ENCODE data around the gene OR6J1.

Gene OR6J1

DNA sequence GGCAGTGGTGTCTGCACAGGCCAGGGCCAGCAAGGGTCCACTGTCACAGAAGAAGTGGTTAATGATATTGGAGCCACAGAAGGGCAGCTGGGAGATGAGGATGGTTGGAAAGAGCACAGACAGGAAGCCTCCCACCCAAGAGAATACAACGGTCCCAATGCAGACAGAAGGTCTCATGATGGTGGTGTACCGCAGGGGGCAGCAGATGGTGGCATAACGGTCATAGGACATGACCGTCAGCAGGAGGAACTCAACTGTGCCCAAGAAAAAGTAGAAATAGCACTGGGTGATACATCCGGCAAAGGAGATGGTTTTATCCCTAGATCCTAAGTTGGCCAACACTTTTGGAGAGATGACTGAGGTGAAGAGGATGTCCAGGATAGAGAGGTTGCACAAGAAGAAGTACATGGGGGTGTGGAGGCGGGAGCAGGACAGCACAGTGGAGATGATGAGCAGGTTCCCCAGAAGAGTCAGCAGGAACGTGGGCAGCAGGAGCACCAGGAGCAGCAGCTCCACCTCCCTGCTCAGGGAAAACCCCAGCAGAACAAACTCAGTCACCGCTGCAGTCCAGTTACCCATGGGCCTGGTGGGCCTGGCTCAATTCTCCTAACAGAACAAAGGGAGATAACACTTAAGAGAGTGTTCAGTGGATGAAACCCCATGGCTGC lies 9.8 kb downstream of the OR6J1 start:
- TF ChIP-seq, protein P1, sequence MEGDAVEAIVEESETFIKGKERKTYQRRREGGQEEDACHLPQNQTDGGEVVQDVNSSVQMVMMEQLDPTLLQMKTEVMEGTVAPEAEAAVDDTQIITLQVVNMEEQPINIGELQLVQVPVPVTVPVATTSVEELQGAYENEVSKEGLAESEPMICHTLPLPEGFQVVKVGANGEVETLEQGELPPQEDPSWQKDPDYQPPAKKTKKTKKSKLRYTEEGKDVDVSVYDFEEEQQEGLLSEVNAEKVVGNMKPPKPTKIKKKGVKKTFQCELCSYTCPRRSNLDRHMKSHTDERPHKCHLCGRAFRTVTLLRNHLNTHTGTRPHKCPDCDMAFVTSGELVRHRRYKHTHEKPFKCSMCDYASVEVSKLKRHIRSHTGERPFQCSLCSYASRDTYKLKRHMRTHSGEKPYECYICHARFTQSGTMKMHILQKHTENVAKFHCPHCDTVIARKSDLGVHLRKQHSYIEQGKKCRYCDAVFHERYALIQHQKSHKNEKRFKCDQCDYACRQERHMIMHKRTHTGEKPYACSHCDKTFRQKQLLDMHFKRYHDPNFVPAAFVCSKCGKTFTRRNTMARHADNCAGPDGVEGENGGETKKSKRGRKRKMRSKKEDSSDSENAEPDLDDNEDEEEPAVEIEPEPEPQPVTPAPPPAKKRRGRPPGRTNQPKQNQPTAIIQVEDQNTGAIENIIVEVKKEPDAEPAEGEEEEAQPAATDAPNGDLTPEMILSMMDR (conservative IDR thresholded peaks at IDR 0.05; ENCODE audit: low read depth, low read length), result no peak
- DNase-seq (ENCODE audit: low read depth), result no peak

GRCh38 chr14:22630486-22630885 lies 13.7 kb downstream of the OR6J1 start:
- TF ChIP-seq, protein P1 (conservative IDR thresholded peaks at IDR 0.05; ENCODE audit: low read depth, low read length), result no peak
- H3K4me3 ChIP-seq (ENCODE audit: low read length), result no peak overlapping the region
- no peak for DNase-seq (ENCODE audit: low read depth)

More for the DNA sequence above, 9.8 kb downstream of the OR6J1 start:
- H3K4me3 ChIP-seq (ENCODE audit: low read length), result no peak overlapping the region

DNA sequence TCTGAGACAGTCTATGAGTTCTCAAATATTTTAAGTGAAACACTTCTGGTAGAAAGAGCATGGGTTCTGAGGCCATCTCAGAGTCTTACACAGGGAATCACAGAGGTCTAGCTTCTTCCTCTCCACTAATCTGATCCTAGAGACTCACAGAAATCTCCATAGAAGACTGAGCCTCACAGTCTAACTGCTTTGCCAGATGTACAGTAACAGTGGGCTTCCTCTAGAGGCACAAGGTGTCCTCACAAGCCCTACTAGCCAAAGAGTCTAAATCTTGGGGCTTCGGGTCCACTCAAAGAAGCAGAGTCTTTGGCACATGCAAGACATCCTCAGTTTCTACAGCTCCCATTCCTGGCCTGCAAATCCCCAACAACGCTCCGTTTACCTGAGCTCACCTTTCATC lies 14.1 kb downstream of the OR6J1 start:
- TF ChIP-seq, protein P1 (conservative IDR thresholded peaks at IDR 0.05; ENCODE audit: low read depth, low read length), result no peak
- H3K4me3 ChIP-seq (ENCODE audit: low read length), result no peak overlapping the region
- no peak for DNase-seq (ENCODE audit: low read depth)

- TF ChIP-seq, protein P1 (conservative IDR thresholded peaks at IDR 0.05; ENCODE audit: low read depth, low read length), result no peak
- DNase-seq (ENCODE audit: low read depth), result no peak
- no peak overlapping the region for H3K4me3 ChIP-seq (ENCODE audit: low read length)
These were observed 14.8 kb downstream of the OR6J1 start for GRCh38 chr14:22629361-22629760.

DNA sequence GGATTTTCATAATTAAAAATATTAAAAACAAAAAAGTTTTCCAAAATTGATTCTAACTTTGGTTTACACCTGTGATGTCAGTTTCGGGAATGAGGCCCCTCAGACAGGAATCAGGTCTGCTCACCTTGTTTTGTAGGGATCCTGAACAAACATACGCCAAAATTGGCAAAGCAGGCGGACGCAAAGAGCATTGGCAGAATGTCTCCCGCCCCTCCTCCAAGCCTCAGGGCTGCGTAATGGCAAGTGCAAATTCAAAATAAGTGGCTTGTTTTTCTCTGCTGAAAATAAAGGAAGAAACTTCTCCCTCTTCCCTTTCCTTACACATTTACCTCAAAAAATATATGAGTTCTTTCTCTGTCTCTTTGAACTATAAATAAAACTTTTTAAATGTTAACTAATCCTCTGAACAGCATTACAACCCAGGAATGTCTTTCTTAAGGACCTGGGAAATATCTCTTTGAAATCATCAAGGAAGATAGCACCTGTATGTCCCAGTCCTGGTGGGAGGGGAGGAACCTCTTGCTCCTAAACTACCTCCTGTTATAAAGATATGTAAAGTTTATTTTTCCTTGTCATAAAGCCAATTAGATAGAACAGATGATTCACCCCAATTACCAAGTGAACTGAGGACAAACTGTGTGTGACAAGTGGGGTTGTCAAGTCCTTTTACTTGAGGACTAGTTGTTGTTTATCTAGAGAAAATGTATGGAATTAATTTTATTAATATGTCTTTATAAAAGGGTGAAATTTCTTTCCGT lies 16.5 kb downstream of the OR6J1 start:
- TF ChIP-seq, protein P1 (conservative IDR thresholded peaks at IDR 0.05; ENCODE audit: low read depth, low read length), result no peak
- H3K4me3 ChIP-seq (ENCODE audit: low read length), result no peak overlapping the region
- no peak for DNase-seq (ENCODE audit: low read depth)

GRCh38 chr14:22626590-22626989 lies 17.6 kb downstream of the OR6J1 start:
- TF ChIP-seq, protein P1 (conservative IDR thresholded peaks at IDR 0.05; ENCODE audit: low read depth, low read length), result no peak
- no peak overlapping the region for H3K4me3 ChIP-seq (ENCODE audit: low read length)
- no peak for DNase-seq (ENCODE audit: low read depth)

DNA sequence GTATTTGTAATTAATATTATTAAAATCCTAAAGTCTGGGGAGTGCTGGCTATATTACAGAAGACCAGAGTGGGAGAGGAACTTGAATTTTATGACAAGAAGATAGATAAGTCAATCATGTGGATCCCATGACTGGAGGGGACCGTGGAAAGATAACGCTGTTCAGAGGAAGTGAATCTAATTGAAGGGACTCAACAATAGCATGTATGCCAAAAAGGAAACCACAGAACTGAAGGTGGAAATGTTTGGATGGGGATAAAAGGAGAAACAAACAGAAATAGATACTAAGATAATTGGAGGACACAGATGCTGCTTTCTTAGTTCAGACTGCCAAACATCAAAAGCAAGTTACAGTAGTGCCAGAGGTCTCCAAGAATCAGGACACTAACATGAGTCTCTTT lies 21.1 kb downstream of the OR6J1 start:
- DNase-seq (ENCODE audit: low read depth), result no peak
- TF ChIP-seq, protein P1 (conservative IDR thresholded peaks at IDR 0.05; ENCODE audit: low read depth, low read length), result no peak
- H3K4me3 ChIP-seq (ENCODE audit: low read length), result no peak overlapping the region
